ENCODE data around the gene NXN.
"Not testable (repeated sequence)": the region's sequence is repeated elsewhere in the genome, so short reads cannot be mapped to it uniquely, and the experiment has no call there.

NXN gene

DNA sequence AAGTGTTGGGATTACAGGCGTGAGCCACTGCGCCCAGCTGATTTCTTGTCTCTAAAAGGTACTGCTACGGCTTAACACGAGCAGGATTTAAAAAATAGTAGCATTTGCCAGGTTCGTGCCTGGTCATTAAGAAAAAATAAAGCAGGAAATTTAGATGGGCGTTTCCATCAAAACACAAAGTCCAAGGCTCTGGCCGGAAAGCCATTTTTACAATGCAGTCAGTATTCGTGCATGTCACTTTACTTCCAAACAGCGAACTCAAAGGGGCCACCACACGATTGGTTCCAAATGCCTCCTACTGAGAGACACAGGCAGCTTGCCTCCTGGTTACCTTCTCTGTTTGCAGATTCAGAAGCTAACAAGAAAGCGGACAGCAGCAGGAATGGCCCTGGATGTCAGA lies 131.2 kb downstream of the NXN start:
- no peaks in the 10 kb centered on the region for H3K9me3 ChIP-seq (replicated peaks; ENCODE audit: low read length)
- no peak overlapping the region for H3K4me3 ChIP-seq (ENCODE audit: low read length)
- no peak overlapping the region for H3K4me2 ChIP-seq (ENCODE audit: low read length)
- H3K27me3 ChIP-seq (ENCODE audit: control insufficient read depth, insufficient read depth, low read length) = peaks cover 39% of the 10 kb centered on the region
- peaks cover 17% of the 10 kb centered on the region for H3K4me1 ChIP-seq (ENCODE audit: control insufficient read depth, insufficient read depth, low read length)
- no peaks in the 10 kb centered on the region for H3K36me3 ChIP-seq (ENCODE audit: insufficient read depth, low read length)
- no peak overlapping the region for H3K9ac ChIP-seq (ENCODE audit: low read depth, low read length)

DNA sequence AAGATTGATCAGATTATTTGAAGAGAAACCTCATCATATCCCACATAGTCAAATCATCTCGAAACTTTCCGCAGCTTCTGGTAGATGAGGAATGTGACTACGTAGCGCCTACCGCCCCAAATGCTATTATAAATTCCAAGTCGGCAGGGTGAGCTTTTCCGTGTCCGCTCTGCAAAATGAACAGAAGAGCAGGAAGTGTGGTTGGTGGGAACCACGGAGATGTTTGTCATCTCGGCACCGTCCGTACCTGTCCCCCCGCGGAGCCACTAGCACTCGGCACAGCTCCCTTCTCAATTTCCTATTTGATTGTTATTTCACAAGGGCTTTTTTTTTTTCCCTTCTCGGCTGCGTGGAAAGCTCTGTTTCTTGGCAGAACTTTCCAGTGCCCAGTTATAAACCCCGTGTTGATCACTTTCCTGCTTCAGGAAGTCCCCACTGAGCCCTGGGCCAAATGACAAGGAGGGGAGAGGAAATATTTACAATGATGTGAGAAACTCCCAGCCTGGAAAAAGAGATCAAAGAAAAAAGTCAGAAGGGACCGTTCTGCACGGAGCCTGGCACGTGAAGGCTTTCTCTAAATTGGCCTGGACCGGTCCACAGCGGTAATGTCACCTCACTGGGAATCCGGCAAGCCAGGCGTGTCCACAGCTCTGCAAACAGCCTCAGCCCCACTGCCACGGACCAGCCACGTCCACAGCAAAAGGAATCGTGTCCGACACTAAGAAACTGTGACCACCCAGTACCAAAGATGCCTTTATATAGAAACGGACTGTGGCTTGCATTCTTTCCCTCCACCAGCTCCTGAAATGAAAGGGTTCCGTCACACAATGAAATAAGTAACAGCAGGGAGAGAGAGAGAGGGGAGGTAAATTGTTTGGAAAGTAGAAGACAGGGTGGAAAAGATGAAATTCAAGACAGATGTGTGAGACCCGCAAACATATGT lies 132.4 kb downstream of the NXN start:
- peak overlapping the region; percentile 67 for H3K4me2 ChIP-seq (ENCODE audit: low read length)
- peaks cover 41% of the 10 kb centered on the region for H3K27me3 ChIP-seq (ENCODE audit: control insufficient read depth, insufficient read depth, low read length)
- no peak overlapping the region for H3K4me3 ChIP-seq (ENCODE audit: low read length)
- H3K4me1 ChIP-seq (ENCODE audit: control insufficient read depth, insufficient read depth, low read length) = peaks cover 17% of the 10 kb centered on the region
- no peaks in the 10 kb centered on the region for H3K9me3 ChIP-seq (replicated peaks; ENCODE audit: low read length)
- H3K36me3 ChIP-seq (ENCODE audit: insufficient read depth, low read length) = no peaks in the 10 kb centered on the region
- no peak overlapping the region for H3K9ac ChIP-seq (ENCODE audit: low read depth, low read length)

DNA sequence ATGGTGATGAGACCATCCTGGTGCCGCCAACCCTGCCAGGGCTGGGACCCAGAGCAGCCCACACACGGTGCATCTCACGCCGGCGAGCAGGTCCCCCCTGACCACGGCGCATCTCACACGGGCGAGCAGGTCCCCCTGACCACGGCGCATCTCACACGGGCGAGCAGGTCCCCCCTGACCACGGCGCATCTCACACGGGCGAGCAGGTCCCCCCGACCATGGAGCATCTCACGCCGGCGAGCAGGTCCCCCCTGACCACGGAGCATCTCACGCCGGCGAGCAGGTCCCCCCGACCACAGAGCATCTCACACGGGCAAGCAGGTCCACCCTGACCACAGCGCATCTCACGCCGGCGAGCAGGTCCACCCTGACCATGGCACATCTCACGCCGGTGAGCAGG lies 138.3 kb downstream of the NXN start:
- Histone ChIP-seq H3K27me3 (ENCODE audit: control insufficient read depth, insufficient read depth, low read length) (peaks cover 13% of the 10 kb centered on the region), H3K9me3 (replicated peaks; ENCODE audit: low read length) (no peaks in the 10 kb centered on the region), H3K4me3 (ENCODE audit: low read length) (no peak overlapping the region), H3K4me2 (ENCODE audit: low read length) (no peak overlapping the region), H3K36me3 (ENCODE audit: insufficient read depth, low read length) (no peaks in the 10 kb centered on the region), H3K9ac (ENCODE audit: low read depth, low read length) (no peak overlapping the region), H3K4me1 (ENCODE audit: control insufficient read depth, insufficient read depth, low read length) (no peaks in the 10 kb centered on the region)

DNA sequence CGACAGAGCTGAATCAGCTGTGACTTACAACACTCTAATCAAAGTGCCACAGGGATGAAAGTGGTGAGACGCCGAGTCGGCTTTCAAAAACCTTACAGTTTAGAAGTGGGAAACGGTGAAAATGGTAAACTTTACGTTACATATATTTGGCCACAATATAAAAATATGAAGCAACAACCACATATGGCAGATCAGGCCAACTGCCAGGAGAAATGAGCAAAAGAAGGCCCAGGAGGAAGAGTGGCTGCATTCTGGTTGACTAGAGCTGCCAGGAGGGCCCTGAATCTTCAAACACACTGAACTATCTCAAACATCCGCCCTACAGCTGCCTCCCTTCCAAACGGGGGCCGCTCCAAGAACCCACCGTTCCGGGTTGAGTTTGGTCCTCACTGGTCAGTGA lies 141.1 kb downstream of the NXN start:
- Histone ChIP-seq H3K4me3 (ENCODE audit: low read length) (no peak overlapping the region), H3K4me1 (ENCODE audit: control insufficient read depth, insufficient read depth, low read length) (peaks cover 3% of the 10 kb centered on the region), H3K27me3 (ENCODE audit: control insufficient read depth, insufficient read depth, low read length) (peaks cover 4% of the 10 kb centered on the region), H3K4me2 (ENCODE audit: low read length) (no peak overlapping the region), H3K9me3 (replicated peaks; ENCODE audit: low read length) (no peaks in the 10 kb centered on the region), H3K9ac (ENCODE audit: low read depth, low read length) (no peak overlapping the region), H3K36me3 (ENCODE audit: insufficient read depth, low read length) (no peaks in the 10 kb centered on the region)

DNA sequence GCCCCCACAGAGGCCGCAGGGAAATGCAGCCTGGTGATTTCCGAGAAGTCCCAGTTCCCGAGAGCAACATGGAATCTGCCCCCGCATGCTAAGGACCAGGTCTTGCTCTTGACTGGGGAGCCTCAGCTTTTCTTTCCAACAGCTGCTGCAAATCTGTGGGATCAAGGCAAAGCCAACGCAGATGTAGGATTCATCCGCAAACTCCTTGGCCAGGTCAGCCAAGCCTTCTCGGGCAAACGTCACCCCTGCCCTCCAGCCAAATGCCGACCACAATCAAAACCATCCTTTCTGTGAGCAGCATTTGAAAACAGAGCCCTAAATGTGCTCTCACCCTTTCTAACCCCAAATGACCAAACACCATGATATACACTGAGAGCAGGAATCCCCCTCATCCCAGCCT lies 143.4 kb downstream of the NXN start:
- H3K4me3 ChIP-seq (ENCODE audit: low read length) = no peak overlapping the region
- H3K9ac ChIP-seq (ENCODE audit: low read depth, low read length) = no peak overlapping the region
- H3K4me1 ChIP-seq (ENCODE audit: control insufficient read depth, insufficient read depth, low read length) = peaks cover 3% of the 10 kb centered on the region
- no peaks in the 10 kb centered on the region for H3K27me3 ChIP-seq (ENCODE audit: control insufficient read depth, insufficient read depth, low read length)
- no peak overlapping the region for H3K4me2 ChIP-seq (ENCODE audit: low read length)
- H3K36me3 ChIP-seq (ENCODE audit: insufficient read depth, low read length) = no peaks in the 10 kb centered on the region
- H3K9me3 ChIP-seq (replicated peaks; ENCODE audit: low read length) = no peaks in the 10 kb centered on the region

DNA sequence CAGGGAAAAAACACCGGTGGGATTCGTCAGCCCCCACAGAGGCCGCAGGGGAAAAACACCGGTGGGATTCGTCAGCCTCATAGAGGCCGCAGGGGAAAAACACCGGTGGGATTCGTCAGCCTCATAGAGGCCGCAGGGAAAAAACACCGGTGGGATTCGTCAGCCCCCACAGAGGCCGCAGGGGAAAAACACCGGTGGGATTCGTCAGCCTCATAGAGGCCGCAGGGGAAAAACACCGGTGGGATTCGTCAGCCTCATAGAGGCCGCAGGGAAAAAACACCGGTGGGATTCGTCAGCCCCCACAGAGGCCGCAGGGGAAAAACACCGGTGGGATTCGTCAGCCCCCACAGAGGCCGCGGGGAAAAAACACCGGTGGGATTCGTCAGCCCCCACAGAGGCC lies 143.9 kb downstream of the NXN start:
- Histone ChIP-seq H3K9ac (ENCODE audit: low read depth, low read length) (peak overlapping the region; percentile 30), H3K4me2 (ENCODE audit: low read length) (peak overlapping the region; percentile 57)
- not testable (repeated sequence) for H3K36me3 ChIP-seq (ENCODE audit: insufficient read depth, low read length); H3K4me1 ChIP-seq (ENCODE audit: control insufficient read depth, insufficient read depth, low read length); H3K4me3 ChIP-seq (ENCODE audit: low read length); H3K27me3 ChIP-seq (ENCODE audit: control insufficient read depth, insufficient read depth, low read length); H3K9me3 ChIP-seq (replicated peaks; ENCODE audit: low read length)

DNA sequence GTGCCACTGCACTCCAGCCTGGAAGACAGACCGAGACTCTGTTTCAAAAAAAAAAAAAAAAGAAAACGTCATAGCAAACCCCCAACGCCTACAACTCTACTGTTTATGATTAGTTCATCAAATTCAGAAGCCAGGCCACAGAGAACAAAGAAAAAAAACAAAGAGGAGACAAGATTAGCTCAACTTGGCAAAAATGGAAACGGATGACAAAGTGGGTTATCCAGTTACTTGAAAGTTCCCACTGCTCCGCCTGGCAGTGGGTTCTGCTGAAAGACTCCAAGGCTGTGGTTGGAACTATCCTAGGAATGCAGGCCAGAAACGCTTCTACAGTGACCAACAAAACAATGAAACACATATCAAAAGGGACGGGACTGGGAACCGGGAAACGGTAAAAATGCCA lies 144.3 kb downstream of the NXN start:
- Histone ChIP-seq H3K4me1 (ENCODE audit: control insufficient read depth, insufficient read depth, low read length) (peaks cover 3% of the 10 kb centered on the region), H3K27me3 (ENCODE audit: control insufficient read depth, insufficient read depth, low read length) (no peaks in the 10 kb centered on the region), H3K36me3 (ENCODE audit: insufficient read depth, low read length) (no peaks in the 10 kb centered on the region), H3K9me3 (replicated peaks; ENCODE audit: low read length) (no peaks in the 10 kb centered on the region), H3K9ac (ENCODE audit: low read depth, low read length) (peak overlapping the region; percentile 30), H3K4me3 (ENCODE audit: low read length) (no peak overlapping the region), H3K4me2 (ENCODE audit: low read length) (peak overlapping the region; percentile 57)

DNA sequence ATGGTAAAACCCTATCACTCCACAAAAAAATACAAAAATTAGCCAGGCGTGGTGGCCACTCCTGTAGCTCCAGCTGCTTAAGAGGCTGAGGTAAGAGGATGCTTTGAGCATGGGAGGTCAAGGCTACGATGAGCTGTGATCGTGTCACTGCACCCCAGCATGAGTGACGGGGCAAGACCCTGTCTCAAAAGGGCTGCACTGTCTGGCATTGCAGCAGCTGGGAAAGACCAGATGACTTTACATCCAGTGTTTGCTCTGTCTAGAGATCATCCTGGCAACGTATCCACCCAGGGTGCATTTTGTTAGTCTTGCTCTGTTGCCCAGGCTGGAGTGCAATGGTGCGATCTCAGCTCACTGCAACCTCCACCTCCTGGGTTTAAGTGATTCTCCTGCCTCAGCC lies 145.4 kb downstream of the NXN start:
- Histone ChIP-seq H3K27me3 (ENCODE audit: control insufficient read depth, insufficient read depth, low read length) (no peaks in the 10 kb centered on the region), H3K9ac (ENCODE audit: low read depth, low read length) (no peak overlapping the region)

DNA sequence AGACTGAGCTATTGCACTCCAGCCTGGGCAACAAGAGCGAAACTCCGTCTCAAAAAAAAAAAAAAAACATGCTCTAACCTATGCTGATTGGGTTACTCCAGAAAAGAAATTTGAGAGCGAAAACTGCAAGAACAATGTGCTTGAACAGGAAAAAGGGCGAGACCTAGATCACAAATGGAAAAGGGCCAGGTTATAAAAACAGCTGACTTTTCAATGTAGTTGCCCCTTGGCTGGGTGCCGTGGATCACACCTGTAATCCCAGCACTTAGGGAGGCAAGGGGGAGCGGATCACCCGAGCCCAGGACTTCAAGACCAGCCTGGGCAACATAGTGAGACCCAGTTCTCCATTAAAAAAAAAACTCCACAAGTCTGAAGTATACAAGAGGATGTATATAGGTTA lies 148.6 kb downstream of the NXN start:
- no peaks in the 10 kb centered on the region for H3K36me3 ChIP-seq (ENCODE audit: insufficient read depth, low read length)
- no peaks in the 10 kb centered on the region for H3K9me3 ChIP-seq (replicated peaks; ENCODE audit: low read length)
- no peak overlapping the region for H3K9ac ChIP-seq (ENCODE audit: low read depth, low read length)
- H3K27me3 ChIP-seq (ENCODE audit: control insufficient read depth, insufficient read depth, low read length) = no peaks in the 10 kb centered on the region
- H3K4me3 ChIP-seq (ENCODE audit: low read length) = no peak overlapping the region
- H3K4me2 ChIP-seq (ENCODE audit: low read length) = no peak overlapping the region
- peaks cover 1% of the 10 kb centered on the region for H3K4me1 ChIP-seq (ENCODE audit: control insufficient read depth, insufficient read depth, low read length)

More for the DNA sequence above, 145.4 kb downstream of the NXN start:
- H3K36me3 ChIP-seq (ENCODE audit: insufficient read depth, low read length) = no peaks in the 10 kb centered on the region
- H3K4me2 ChIP-seq (ENCODE audit: low read length) = no peak overlapping the region
- no peak overlapping the region for H3K4me3 ChIP-seq (ENCODE audit: low read length)
- H3K9me3 ChIP-seq (replicated peaks; ENCODE audit: low read length) = no peaks in the 10 kb centered on the region
- peaks cover 3% of the 10 kb centered on the region for H3K4me1 ChIP-seq (ENCODE audit: control insufficient read depth, insufficient read depth, low read length)

DNA sequence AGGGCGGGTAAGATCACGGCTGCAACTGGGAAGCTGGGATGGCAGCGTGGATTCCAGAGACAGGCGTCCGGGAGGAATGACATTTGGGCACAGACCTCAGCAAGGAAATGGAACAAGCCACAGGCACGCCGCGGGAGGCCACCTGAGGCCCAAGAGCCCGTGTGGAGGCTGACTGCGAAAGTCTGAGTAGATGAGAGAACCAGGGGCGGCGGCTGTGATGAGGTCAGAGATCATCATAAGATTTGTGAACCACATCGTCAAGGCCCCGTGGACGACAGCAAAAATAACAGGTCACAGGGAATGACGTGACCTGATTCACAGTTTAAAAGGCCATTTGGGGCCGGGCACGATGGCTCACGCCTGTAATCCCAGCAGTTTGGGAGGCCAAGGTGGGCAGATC lies 149.2 kb downstream of the NXN start:
- Histone ChIP-seq H3K9me3 (replicated peaks; ENCODE audit: low read length) (no peaks in the 10 kb centered on the region), H3K4me2 (ENCODE audit: low read length) (no peak overlapping the region), H3K4me1 (ENCODE audit: control insufficient read depth, insufficient read depth, low read length) (no peaks in the 10 kb centered on the region), H3K4me3 (ENCODE audit: low read length) (no peak overlapping the region), H3K27me3 (ENCODE audit: control insufficient read depth, insufficient read depth, low read length) (no peaks in the 10 kb centered on the region), H3K36me3 (ENCODE audit: insufficient read depth, low read length) (no peaks in the 10 kb centered on the region), H3K9ac (ENCODE audit: low read depth, low read length) (no peak overlapping the region)

DNA sequence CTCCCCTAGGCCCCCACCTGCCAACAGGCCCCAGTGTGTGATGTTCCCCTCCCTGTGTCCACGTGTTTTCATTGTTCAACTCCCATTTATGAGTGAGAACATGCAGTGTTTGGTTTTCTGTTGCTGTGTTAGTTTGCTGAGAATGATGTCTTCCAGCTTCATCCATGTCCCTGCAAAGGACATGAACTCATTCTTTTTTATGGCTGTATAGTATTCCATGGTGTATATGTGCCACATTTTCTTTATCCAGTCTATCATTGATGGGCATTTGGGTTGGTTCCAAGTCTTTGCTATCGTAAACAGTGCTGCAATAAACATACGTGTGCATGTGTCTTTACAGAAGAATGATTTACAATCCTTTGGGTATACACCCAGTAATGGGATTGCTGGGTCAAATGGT lies 150.0 kb downstream of the NXN start:
- H3K9me3 ChIP-seq (replicated peaks; ENCODE audit: low read length); H3K9ac ChIP-seq (ENCODE audit: low read depth, low read length); H3K4me3 ChIP-seq (ENCODE audit: low read length); H3K4me2 ChIP-seq (ENCODE audit: low read length); H3K4me1 ChIP-seq (ENCODE audit: control insufficient read depth, insufficient read depth, low read length); H3K27me3 ChIP-seq (ENCODE audit: control insufficient read depth, insufficient read depth, low read length); H3K36me3 ChIP-seq (ENCODE audit: insufficient read depth, low read length): not testable (repeated sequence)

DNA sequence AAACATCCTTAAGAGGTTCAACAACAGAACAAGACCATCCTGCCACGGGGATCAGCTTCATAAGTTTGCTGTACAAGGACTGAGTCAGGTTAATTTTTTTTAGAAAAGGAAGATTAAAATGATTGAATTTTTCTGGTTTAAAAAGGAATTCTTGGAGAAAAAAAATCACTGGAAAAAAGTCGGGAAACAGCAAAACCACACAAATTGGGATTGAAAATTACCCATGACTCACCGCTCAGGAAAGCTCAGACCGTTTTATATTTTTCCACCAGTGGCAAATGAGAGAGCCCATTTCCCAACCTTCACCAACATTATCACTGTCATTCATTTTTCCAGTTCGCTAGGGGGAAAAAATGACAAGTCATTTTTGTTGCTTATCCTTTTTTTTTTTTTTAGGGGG lies 150.8 kb downstream of the NXN start:
- H3K4me2 ChIP-seq (ENCODE audit: low read length) = no peak overlapping the region
- H3K9ac ChIP-seq (ENCODE audit: low read depth, low read length) = no peak overlapping the region
- H3K4me3 ChIP-seq (ENCODE audit: low read length) = no peak overlapping the region
- no peaks in the 10 kb centered on the region for H3K27me3 ChIP-seq (ENCODE audit: control insufficient read depth, insufficient read depth, low read length)
- no peaks in the 10 kb centered on the region for H3K4me1 ChIP-seq (ENCODE audit: control insufficient read depth, insufficient read depth, low read length)
- H3K9me3 ChIP-seq (replicated peaks; ENCODE audit: low read length) = no peaks in the 10 kb centered on the region
- H3K36me3 ChIP-seq (ENCODE audit: insufficient read depth, low read length) = no peaks in the 10 kb centered on the region

Measured in skeletal muscle satellite cell (primary cell).